HG03558 (cell line): ENCODE data around the gene RAB10.
"Not testable (repeated sequence)": the region's sequence is repeated elsewhere in the genome, so short reads cannot be mapped to it uniquely, and the experiment has no call there.

Experiments
- ATAC-seq: cut with Tn5 transposase; IDR thresholded peaks from one replicate; pipeline ENCODE4 v1.9.1; 2021; ENCODE audit warnings: moderate number of reproducible peaks; ENCODE audit not compliant: unreplicated experiment; ENCODE audit errors: extremely low read depth

The RAB10 gene

GRCh38 chr2:26013668-26014067, 20.2 kb upstream of the RAB10 start:
- ATAC-seq = no peak

- no peak for ATAC-seq
Measured at GRCh38 chr2:26016012-26016705, 17.7 kb upstream of the RAB10 start.

- ATAC-seq = not testable (repeated sequence)
Measured at GRCh38 chr2:26016706-26017045, 17.2 kb upstream of the RAB10 start.

- ATAC-seq = no peak
Measured at GRCh38 chr2:26017464-26018183, 16.3 kb upstream of the RAB10 start.

- ATAC-seq = peak; percentile 49
Measured at GRCh38 chr2:26018184-26019055, 15.5 kb upstream of the RAB10 start.

- no peak for ATAC-seq
Measured at GRCh38 chr2:26020231-26020640, 13.6 kb upstream of the RAB10 start.

- ATAC-seq = no peak
Measured at GRCh38 chr2:26024260-26024659, 9.6 kb upstream of the RAB10 start.

GRCh38 chr2:26025509-26025908, 8.4 kb upstream of the RAB10 start:
- ATAC-seq = no peak

- ATAC-seq = not testable (repeated sequence)
Measured at GRCh38 chr2:26028083-26028482, 5.8 kb upstream of the RAB10 start.

GRCh38 chr2:26032586-26033269, 1.2 kb upstream of the RAB10 start:
- ATAC-seq = not testable (repeated sequence)

- no peak for ATAC-seq
Measured at GRCh38 chr2:26033270-26033817, 540 bp upstream of the RAB10 start.

GRCh38 chr2:26034637-26034992, 731 bp downstream of the RAB10 start:
- ATAC-seq = no peak

GRCh38 chr2:26035090-26035743, 1.3 kb downstream of the RAB10 start:
- ATAC-seq = no peak

GRCh38 chr2:26039603-26040323, 5.9 kb downstream of the RAB10 start:
- ATAC-seq = no peak

- ATAC-seq = no peak
Measured at GRCh38 chr2:26043109-26043508, 9.2 kb downstream of the RAB10 start.

- no peak for ATAC-seq
Measured at GRCh38 chr2:26043862-26044696, 10.2 kb downstream of the RAB10 start.

GRCh38 chr2:26048791-26049190, 14.9 kb downstream of the RAB10 start:
- ATAC-seq = no peak

- no peak for ATAC-seq
Measured at GRCh38 chr2:26049641-26050040, 15.8 kb downstream of the RAB10 start.
